HG02885 (cell line): ENCODE data around the gene IMPA2.
"Not testable (repeated sequence)": the region's sequence is repeated elsewhere in the genome, so short reads cannot be mapped to it uniquely, and the experiment has no call there.

Source experiments
- ATAC-seq: cut with Tn5 transposase; IDR thresholded peaks from one replicate; pipeline ENCODE4 v1.9.1; 2021; ENCODE audit warnings: mild to moderate bottlenecking; ENCODE audit not compliant: unreplicated experiment, poor library complexity

IMPA2 gene

GRCh38 chr18:12021596-12021995, 40.3 kb downstream of the IMPA2 start:
- ATAC-seq, result no peak

GRCh38 chr18:12023375-12023774, 42.1 kb downstream of the IMPA2 start:
- ATAC-seq, result no peak

- no peak for ATAC-seq
Measured at GRCh38 chr18:12026562-12026961, 45.3 kb downstream of the IMPA2 start.

- ATAC-seq, result no peak
Measured at GRCh38 chr18:12027046-12027445, 45.7 kb downstream of the IMPA2 start.

GRCh38 chr18:12027480-12027879, 46.2 kb downstream of the IMPA2 start:
- no peak for ATAC-seq

GRCh38 chr18:12028040-12028628, 46.8 kb downstream of the IMPA2 start:
- ATAC-seq, result no peak

- no peak for ATAC-seq
Measured at GRCh38 chr18:12028674-12029073, 47.4 kb downstream of the IMPA2 start.

- ATAC-seq, result no peak
Measured at GRCh38 chr18:12029786-12030584, 48.7 kb downstream of the IMPA2 start.

GRCh38 chr18:12030670-12031069, 49.4 kb downstream of the IMPA2 start:
- no peak for ATAC-seq

- no peak for ATAC-seq
Measured at GRCh38 chr18:12031181-12031580, 49.9 kb downstream of the IMPA2 start.

GRCh38 chr18:12031846-12032245, 50.5 kb downstream of the IMPA2 start:
- no peak for ATAC-seq

- no peak for ATAC-seq
Measured at GRCh38 chr18:12032786-12033642, 51.7 kb downstream of the IMPA2 start.

- no peak for ATAC-seq
Measured at GRCh38 chr18:12033643-12034025, 52.3 kb downstream of the IMPA2 start.

GRCh38 chr18:12034241-12035100, 53.2 kb downstream of the IMPA2 start:
- ATAC-seq, result peak; percentile 37

GRCh38 chr18:12035481-12035880, 54.2 kb downstream of the IMPA2 start:
- ATAC-seq, result no peak

GRCh38 chr18:12036201-12036751, 55.0 kb downstream of the IMPA2 start:
- ATAC-seq, result no peak

GRCh38 chr18:12038082-12038638, 56.9 kb downstream of the IMPA2 start:
- ATAC-seq, result peak; percentile 23

GRCh38 chr18:12038639-12039539, 57.6 kb downstream of the IMPA2 start:
- peak; percentile 89 for ATAC-seq

- not testable (repeated sequence) for ATAC-seq
Measured at GRCh38 chr18:12039540-12039930, 58.2 kb downstream of the IMPA2 start.
